ENCODE measurements around the gene P2RY8.
"Not testable (repeated sequence)": the region's sequence is repeated elsewhere in the genome, so short reads cannot be mapped to it uniquely, and the experiment has no call there.

P2RY8 gene

GRCh38 chrX:1537031-1537715, at the start of gene P2RY8:
P2RY8 (minus strand) TSS chrX:1537185; CDS start chrX:1466558, 70,627 bp downstream.
- peak; percentile 15 for DNase-seq

- DNase-seq: no peak
Observed at GRCh38 chrX:1584237-1585011, 47.4 kb upstream of the P2RY8 start.

GRCh38 chrX:1582686-1583437, 45.9 kb upstream of the P2RY8 start:
- DNase-seq: peak; percentile 17

- DNase-seq: no peak
Observed at GRCh38 chrX:1581132-1581531, 44.1 kb upstream of the P2RY8 start.

- no peak for DNase-seq
Observed at GRCh38 chrX:1578511-1579173, 41.7 kb upstream of the P2RY8 start.

GRCh38 chrX:1577845-1578244, 40.9 kb upstream of the P2RY8 start:
- DNase-seq: no peak

- DNase-seq: no peak
Observed at GRCh38 chrX:1576201-1576992, 39.4 kb upstream of the P2RY8 start.

GRCh38 chrX:1574181-1574580, 37.2 kb upstream of the P2RY8 start:
- DNase-seq: not testable (repeated sequence)

- no peak for DNase-seq
Observed at GRCh38 chrX:1564750-1565683, 28.0 kb upstream of the P2RY8 start.

GRCh38 chrX:1564077-1564476, 27.1 kb upstream of the P2RY8 start:
- not testable (repeated sequence) for DNase-seq

GRCh38 chrX:1561164-1561563, 24.2 kb upstream of the P2RY8 start:
- DNase-seq: no peak

- DNase-seq: no peak
Observed at GRCh38 chrX:1558761-1559468, 21.9 kb upstream of the P2RY8 start.

GRCh38 chrX:1557442-1557841, 20.5 kb upstream of the P2RY8 start:
- DNase-seq: not testable (repeated sequence)

GRCh38 chrX:1555370-1555769, 18.4 kb upstream of the P2RY8 start:
- no peak for DNase-seq

- DNase-seq: no peak
Observed at GRCh38 chrX:1554469-1555210, 17.7 kb upstream of the P2RY8 start.

- no peak for DNase-seq
Observed at GRCh38 chrX:1551959-1552546, 15.1 kb upstream of the P2RY8 start.

- DNase-seq: no peak
Observed at GRCh38 chrX:1546691-1547251, 9.8 kb upstream of the P2RY8 start.

- DNase-seq: no peak
Observed at GRCh38 chrX:1545776-1546408, 8.9 kb upstream of the P2RY8 start.
